PC-9 (cell line): ENCODE data around the gene MYH6.

ENCODE experiments used
- CTCF ChIP-seq: fragments of 200-600 bp; sonication (generic); conservative IDR thresholded peaks from 2 replicates; pipeline ENCODE4 v1.6.1; 2017; ENCODE audit warnings: mixed run types, antibody characterized with exemption, mild to moderate bottlenecking, moderate library complexity
- EZH2 ChIP-seq: fragments of 200-600 bp; sonication (generic); IDR thresholded peaks from 2 replicates; pipeline ENCODE4 v1.8.0; 2017; ENCODE audit warnings: antibody characterized with exemption, low read depth

- TF ChIP-seq CTCF (no peak), EZH2 (no peak)
These were observed 1.4 kb upstream of the MYH6 start for GRCh38 chr14:23409475-23409874.
